ENCODE measurements around the gene OTULINL. TPM values are rescaled to one million over a fixed set of nuclear protein-coding genes. Genes with fewer than 3 reads are reported as not detected.

The OTULINL gene
- polyA plus RNA-seq, 6 donors from 2014 or later, result 0.06 to 0.85 (median 0.33) TPM

Other genes with a start within 250 kb of the OTULINL start
- 10 to 100 TPM in 5 of 6 donors, 1 to 10 TPM in 1; 9.4 to 27.8 (median 19.1) TPM for gene OTULIN, start 82.9 kb downstream of the OTULINL start, polyA plus RNA-seq (ENCODE audit: low read depth in 6 of 6)